ENCODE measurements around the gene FADS2.

Gene FADS2

GRCh38 chr11:61826930-61827570 is 1.1 kb upstream of the FADS2 start:
- H3K4me3 ChIP-seq (ENCODE audit: low read length): peak overlapping the region; percentile 84
- TF ChIP-seq CTCF (conservative IDR thresholded peaks at IDR 0.05; ENCODE audit: low read length): no peak
- DNase-seq (ENCODE audit: low read depth): no peak

GRCh38 chr11:61828379-61828628 is 204 bp downstream of the FADS2 start:
- no peak for DNase-seq (ENCODE audit: low read depth)
- peak overlapping the region; percentile 84 for H3K4me3 ChIP-seq (ENCODE audit: low read length)
- TF ChIP-seq CTCF (conservative IDR thresholded peaks at IDR 0.05; ENCODE audit: low read length): no peak

DNA sequence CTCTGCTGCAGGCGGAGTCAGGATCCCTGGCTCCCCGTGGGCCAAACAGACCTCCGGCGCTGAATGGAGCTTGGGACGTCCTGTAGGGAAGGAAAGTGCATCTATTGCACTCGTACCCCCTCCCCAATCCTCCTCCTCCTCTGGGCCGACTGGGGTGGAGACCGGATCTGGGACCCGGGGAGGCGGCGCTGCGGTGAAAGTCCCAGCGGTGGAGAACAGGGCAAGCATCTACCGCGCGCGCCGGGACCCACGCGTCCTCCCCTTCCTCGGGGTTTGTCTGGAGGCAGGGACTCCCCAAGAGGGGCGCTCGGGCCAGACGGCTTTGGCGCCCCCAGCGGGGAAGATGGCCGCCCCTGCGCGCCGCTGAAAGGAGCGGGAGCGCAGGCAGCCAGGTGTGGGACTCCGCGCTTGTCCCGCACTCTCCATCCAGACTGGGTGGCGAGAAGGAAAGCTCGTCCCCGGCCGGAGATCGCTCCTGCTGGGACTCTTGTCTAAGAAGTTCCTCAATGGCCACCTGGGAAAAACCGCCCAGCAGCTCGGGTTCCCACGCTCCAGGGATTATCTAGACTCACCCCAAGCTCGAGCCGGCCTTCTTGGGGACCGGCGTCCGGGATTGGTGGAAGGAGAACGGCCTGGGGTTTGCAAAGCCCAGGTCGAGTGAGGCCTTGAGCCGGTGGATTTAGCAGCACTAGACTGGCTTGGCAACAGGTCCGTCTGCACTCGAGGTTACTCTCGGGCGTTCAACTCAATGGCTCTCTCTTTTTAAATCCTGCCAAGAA is 718 bp downstream of the FADS2 start:
- TF ChIP-seq CTCF (conservative IDR thresholded peaks at IDR 0.05; ENCODE audit: low read length): peak; percentile 37
- peak; percentile 24 for DNase-seq (ENCODE audit: low read depth)
- peak overlapping the region; percentile 84 for H3K4me3 ChIP-seq (ENCODE audit: low read length)

DNA sequence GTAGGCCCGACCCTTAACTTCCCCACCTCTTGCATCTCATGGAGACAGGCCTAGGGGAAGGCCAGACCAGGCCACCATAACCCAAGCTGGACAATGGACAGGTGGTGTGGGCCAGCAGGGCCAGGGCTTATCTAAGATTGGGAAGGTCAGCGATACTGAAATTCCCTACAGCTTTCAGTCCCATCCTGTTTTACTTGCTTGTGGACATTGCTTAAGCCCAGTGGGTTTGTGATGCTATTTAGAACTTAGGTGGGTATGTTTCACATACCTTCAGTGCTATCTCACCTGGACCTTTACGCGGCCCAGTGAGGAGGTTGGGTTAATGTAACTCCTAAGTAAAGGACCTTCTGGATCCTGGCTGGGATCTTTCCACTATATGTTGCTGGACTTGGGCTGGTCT is 1.7 kb downstream of the FADS2 start:
- peak overlapping the region; percentile 84 for H3K4me3 ChIP-seq (ENCODE audit: low read length)
- DNase-seq (ENCODE audit: low read depth): no peak
- TF ChIP-seq CTCF (conservative IDR thresholded peaks at IDR 0.05; ENCODE audit: low read length): no peak

DNA sequence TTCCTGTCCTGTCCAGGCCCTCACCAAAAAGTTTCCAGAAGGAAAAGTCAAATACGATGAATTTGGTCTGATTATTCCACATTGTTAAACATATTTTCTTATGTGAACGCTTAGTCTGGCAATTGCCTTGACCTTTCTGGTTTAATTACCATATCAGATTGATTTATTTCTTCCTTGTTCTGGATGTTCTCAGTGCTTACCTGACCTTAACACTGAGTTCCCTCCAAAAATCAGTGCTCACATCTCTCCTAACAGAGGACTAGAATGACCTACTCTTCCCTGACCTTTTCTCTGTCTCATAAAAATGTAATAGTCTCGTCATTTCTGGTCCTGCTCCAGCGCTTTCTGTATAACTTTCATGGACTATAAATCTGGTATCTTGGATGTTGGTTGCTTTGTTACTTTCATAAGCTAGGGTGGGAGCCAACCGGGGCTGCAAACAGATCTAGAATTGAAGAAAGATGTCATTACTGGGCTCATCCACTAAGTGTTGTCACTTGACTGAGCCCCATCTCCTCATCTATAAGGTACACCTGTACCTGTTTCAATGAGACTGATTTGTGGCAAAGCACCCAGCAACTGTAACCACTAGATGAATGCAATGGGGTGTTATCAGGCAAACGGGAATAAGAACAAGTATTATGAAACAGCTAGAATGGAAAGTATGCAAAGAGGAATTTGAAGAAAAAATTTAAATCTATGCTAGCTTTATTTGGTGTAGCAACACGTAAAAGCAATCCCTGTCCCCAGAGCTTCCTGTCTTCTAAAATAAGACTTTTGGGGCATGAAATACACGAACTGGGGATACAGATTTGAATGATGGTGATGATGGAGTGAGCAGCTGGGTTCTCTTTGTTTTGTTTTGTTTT is 2.4 kb downstream of the FADS2 start:
- H3K4me3 ChIP-seq (ENCODE audit: low read length): peak overlapping the region; percentile 84
- peak; percentile 65 for DNase-seq (ENCODE audit: low read depth)
- no peak for TF ChIP-seq CTCF (conservative IDR thresholded peaks at IDR 0.05; ENCODE audit: low read length)

- no peak for DNase-seq (ENCODE audit: low read depth)
- no peak overlapping the region for H3K4me3 ChIP-seq (ENCODE audit: low read length)
- no peak for TF ChIP-seq CTCF (conservative IDR thresholded peaks at IDR 0.05; ENCODE audit: low read length)
These were observed 4.1 kb downstream of the FADS2 start for GRCh38 chr11:61832207-61832606.
